Fibroblast of lung (primary cell): ENCODE results near the gene ODF2. TPM values are rescaled to one million over a fixed set of nuclear protein-coding genes. Genes with fewer than 3 reads are reported as not detected.
A peak's percentile ranks its signal among the peaks of the same experiment; 100 is the strongest.
"Not testable (repeated sequence)": the region's sequence is repeated elsewhere in the genome, so short reads cannot be mapped to it uniquely, and the experiment has no call there.

Experiments
- DNase-seq, 2 donors: peaks; one replicate each; pipeline versions ENCODE4 v3.0.0 to v3.0.0-alpha.2; 2010; ENCODE audit warnings: low read depth in 2 of 2
- H2AFZ ChIP-seq: 2 replicates; pipeline ENCODE4 v1.5.1; 2012; ENCODE audit warnings: low read length, control low read depth, inconsistent platforms
- H3K27ac ChIP-seq: 2 replicates; pipeline ENCODE4 v1.5.1; 2011; ENCODE audit warnings: low read length, control low read depth; ENCODE audit not compliant: insufficient read depth
- H3K27me3 ChIP-seq: 2 replicates; pipeline ENCODE4 v1.5.1; 2011; ENCODE audit warnings: mild to moderate bottlenecking, low read length; ENCODE audit not compliant: control insufficient read depth, insufficient read depth
- H3K36me3 ChIP-seq: 2 replicates; pipeline ENCODE4 v1.5.1; 2011; ENCODE audit warnings: low read length; ENCODE audit not compliant: control insufficient read depth, insufficient read depth
- H3K4me1 ChIP-seq: 2 replicates; pipeline ENCODE4 v1.5.1; 2011; ENCODE audit warnings: low read length; ENCODE audit not compliant: control insufficient read depth, insufficient read depth; ENCODE audit errors: extremely low read depth
- H3K4me2 ChIP-seq: 2 replicates; pipeline ENCODE4 v1.5.1; 2011; ENCODE audit warnings: low read length, control low read depth; ENCODE audit not compliant: insufficient read depth; ENCODE audit errors: extremely low read depth
- H3K4me3 ChIP-seq, 4 experiments: fragments of 200-600 bp in 1 of 4; sonication (generic) in 1 of 4; replicated peaks in 1 of 4; 2 replicates each; pipeline ENCODE4 v1.5.1; 2011 to 2016; ENCODE audit warnings: low read length in 4 of 4, low read depth in 3 of 4, mild to moderate bottlenecking in 3 of 4, control low read depth in 2 of 4, inconsistent platforms in 1 of 4, mixed read lengths in 1 of 4; ENCODE audit not compliant: insufficient read depth in 1 of 4; ENCODE audit errors: control extremely low read depth in 1 of 4
- H3K79me2 ChIP-seq: 2 replicates; pipeline ENCODE4 v1.5.1; 2012; ENCODE audit warnings: mild to moderate bottlenecking, low read length, inconsistent platforms; ENCODE audit not compliant: control insufficient read depth, insufficient read depth
- H3K9ac ChIP-seq: 2 replicates; pipeline ENCODE4 v1.5.1; 2011; ENCODE audit warnings: mild to moderate bottlenecking, low read length, control low read depth; ENCODE audit not compliant: insufficient read depth
- H3K9me3 ChIP-seq: 2 replicates; pipeline ENCODE4 v1.5.1; 2012; ENCODE audit warnings: low read depth, low read length; ENCODE audit not compliant: control insufficient read depth, insufficient read depth
- H4K20me1 ChIP-seq: 2 replicates; pipeline ENCODE4 v1.5.1; 2011; ENCODE audit warnings: low read length; ENCODE audit not compliant: control insufficient read depth, insufficient read depth; ENCODE audit errors: extremely low read depth
- EZH2 ChIP-seq: IDR thresholded peaks from 2 replicates; pipeline ENCODE4 v1.5.1; 2012; ENCODE audit warnings: low read length, control low read depth, mild to moderate bottlenecking; ENCODE audit errors: missing control alignments
- polyA plus RNA-seq, 2 donors: library from polyadenylated mRNA; depleted of rRNA in 1 of 2; stranded (reverse) in 1 of 2; unstranded in 1 of 2; fragments of >200 nt; gene quantifications; 2 replicates each; pipeline ENCODE4 v1.2.1, GENCODE V29; 2011 to 2012; ENCODE audit warnings: missing spikeins in 1 of 2
- total RNA-seq: library from RNA; depleted of rRNA; stranded (reverse); fragments of >200 nt; gene quantifications from 2 replicates; pipeline ENCODE4 v1.2.1, GENCODE V29; 2014
- TF ChIP-seq, protein P1 (sequence below), 2 donors: IDR thresholded peaks in 1 of 2; conservative IDR thresholded peaks in 1 of 2; 1 replicate in 1 of 2; 2 replicates in 1 of 2; pipeline ENCODE4 v1.5.1; 2011 to 2012; ENCODE audit warnings: low read length in 2 of 2, control low read depth in 1 of 2, inconsistent platforms in 1 of 2, low read depth in 1 of 2, mild to moderate bottlenecking in 1 of 2

ODF2 gene
- total and polyA plus RNA-seq, 2 donors (not counting 1 experiment from before 2014, with no cell fraction given): 10.2 to 20.6 TPM

DNA sequence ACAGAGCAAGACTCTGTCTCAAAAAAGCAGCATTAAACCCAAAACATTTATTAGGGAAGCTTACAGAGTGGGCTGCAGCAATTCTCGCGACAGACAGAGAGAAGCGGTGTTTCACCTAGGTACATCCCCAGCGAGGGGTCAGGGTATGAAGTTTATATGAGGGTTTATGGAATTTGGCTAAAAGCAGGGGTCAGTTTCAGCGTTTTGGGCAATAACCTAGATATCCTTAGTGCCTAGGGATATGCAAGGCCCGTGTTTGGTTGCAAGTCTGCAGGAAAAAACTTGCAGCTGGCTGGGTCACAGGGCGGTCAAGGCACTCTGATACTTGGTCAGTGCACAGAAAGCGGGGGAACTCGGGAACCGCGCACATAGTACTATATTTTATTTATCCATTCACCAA lies 48.1 kb downstream of the ODF2 start:
- H3K27ac ChIP-seq: no peak overlapping the region
- no peaks in the 10 kb centered on the region for H3K27me3 ChIP-seq
- H3K9ac ChIP-seq: no peak overlapping the region
- no peaks in the 10 kb centered on the region for H4K20me1 ChIP-seq
- peak; percentile 17 to 36 for DNase-seq
- H3K4me3 ChIP-seq: peak overlapping the region; percentile 74 to 99 (median 94)
- peaks cover 9% of the 10 kb centered on the region for H3K79me2 ChIP-seq
- H3K4me1 ChIP-seq: peaks cover 2% of the 10 kb centered on the region
- H2AFZ ChIP-seq: no peak overlapping the region
- H3K4me2 ChIP-seq: peak overlapping the region; percentile 82
- H3K36me3 ChIP-seq: peaks cover 3% of the 10 kb centered on the region
- H3K9me3 ChIP-seq: no peaks in the 10 kb centered on the region
- TF ChIP-seq, protein P1, sequence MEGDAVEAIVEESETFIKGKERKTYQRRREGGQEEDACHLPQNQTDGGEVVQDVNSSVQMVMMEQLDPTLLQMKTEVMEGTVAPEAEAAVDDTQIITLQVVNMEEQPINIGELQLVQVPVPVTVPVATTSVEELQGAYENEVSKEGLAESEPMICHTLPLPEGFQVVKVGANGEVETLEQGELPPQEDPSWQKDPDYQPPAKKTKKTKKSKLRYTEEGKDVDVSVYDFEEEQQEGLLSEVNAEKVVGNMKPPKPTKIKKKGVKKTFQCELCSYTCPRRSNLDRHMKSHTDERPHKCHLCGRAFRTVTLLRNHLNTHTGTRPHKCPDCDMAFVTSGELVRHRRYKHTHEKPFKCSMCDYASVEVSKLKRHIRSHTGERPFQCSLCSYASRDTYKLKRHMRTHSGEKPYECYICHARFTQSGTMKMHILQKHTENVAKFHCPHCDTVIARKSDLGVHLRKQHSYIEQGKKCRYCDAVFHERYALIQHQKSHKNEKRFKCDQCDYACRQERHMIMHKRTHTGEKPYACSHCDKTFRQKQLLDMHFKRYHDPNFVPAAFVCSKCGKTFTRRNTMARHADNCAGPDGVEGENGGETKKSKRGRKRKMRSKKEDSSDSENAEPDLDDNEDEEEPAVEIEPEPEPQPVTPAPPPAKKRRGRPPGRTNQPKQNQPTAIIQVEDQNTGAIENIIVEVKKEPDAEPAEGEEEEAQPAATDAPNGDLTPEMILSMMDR (conservative IDR thresholded peaks at IDR 0.05 in 1 of 2, IDR thresholded peaks at IDR 0.05 in 1 of 2; ENCODE audit: low read depth in 1 of 2, low read length in 2 of 2): no peak
- no peak for TF ChIP-seq EZH2

DNA sequence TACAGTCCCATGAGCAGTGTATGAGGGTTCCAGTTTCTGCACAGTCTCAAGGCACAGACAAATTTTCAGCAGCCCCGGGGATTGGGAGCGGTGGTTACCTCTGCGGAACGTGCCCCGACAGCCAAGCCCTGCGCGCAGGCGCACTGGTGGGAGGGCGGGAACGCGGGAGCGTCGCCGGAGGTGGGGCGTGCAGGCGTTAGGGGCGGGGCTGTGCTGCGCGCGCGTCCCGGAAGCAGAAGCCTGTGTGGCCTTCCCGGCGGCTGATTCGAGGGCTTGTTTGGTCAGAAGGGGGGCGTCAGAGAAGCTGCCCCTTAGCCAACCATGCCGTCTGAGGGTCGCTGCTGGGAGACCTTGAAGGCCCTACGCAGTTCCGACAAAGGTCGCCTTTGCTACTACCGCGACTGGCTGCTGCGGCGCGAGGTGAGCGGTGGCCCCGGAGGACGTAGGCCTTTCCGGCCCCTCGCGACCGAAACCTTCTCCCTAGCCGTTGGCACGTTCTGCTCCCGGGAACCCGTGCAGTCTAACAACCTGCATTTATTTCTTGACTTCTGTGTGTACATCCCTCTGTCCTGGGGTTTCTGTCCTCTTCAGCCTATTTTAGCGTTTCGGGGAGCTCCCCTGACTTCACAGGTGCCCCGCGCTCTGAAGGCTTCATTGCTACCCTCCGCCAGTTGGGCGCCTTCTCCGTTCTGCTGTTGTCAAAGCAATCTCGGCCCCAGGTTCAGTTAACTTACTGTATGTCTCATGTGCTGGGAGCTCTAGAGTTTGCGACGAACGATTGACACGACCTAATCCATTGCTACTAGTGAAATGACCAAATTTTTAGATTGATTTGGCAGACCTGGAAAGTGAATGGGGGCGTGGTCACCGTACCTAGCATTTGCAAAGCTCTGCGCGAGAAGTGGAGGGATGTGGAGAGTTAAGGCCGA lies 48.9 kb downstream of the ODF2 start, which contains the start of gene GLE1:
Gene GLE1, plus strand, starts transcription at position 235 of the 929 bp plus-strand sequence. Its CDS starts 87 bp downstream, at position 322.
- Histone ChIP-seq H3K9ac (peak within 1 kb of the TSS; percentile 88), H3K27ac (peak within 1 kb of the TSS; percentile 92), H3K4me2 (peak within 1 kb of the TSS; percentile 96), H3K79me2 (peaks cover 9% of the 10 kb centered on the region), H3K27me3 (no peaks in the 10 kb centered on the region), H3K4me1 (peaks cover 2% of the 10 kb centered on the region), H3K36me3 (peaks cover 5% of the 10 kb centered on the region), H2AFZ (peak within 1 kb of the TSS; percentile 97), H3K9me3 (no peaks in the 10 kb centered on the region), H3K4me3 (peak within 1 kb of the TSS; percentile 74 to 99 (median 94)), H4K20me1 (no peaks in the 10 kb centered on the region)
- TF ChIP-seq, protein P1 (conservative IDR thresholded peaks at IDR 0.05 in 1 of 2, IDR thresholded peaks at IDR 0.05 in 1 of 2; ENCODE audit: low read depth in 1 of 2, low read length in 2 of 2): no peak
- TF ChIP-seq EZH2: no peak
- peak; percentile 87 to 88 for DNase-seq

DNA sequence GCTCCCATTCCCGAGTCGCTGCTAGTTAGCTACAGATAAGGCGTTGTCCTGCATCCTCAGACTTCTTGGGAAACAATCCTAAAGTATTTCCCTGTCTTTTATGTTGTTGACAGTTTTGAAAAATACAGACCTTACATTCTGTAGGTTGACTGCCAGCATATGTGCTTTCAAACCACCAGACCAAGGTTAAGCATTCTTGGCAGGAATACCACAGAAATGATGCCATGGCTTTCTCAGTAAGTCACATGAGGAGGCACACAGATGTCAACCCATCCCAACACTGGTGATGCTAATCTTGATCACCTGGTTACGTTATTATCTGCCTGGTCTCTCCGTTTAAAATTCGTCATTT lies 49.6 kb downstream of the ODF2 start:
- peaks cover 2% of the 10 kb centered on the region for H3K4me1 ChIP-seq
- H3K36me3 ChIP-seq: peaks cover 3% of the 10 kb centered on the region
- no peaks in the 10 kb centered on the region for H4K20me1 ChIP-seq
- peak overlapping the region; percentile 74 to 99 (median 94) for H3K4me3 ChIP-seq
- peak overlapping the region; percentile 97 for H2AFZ ChIP-seq
- peaks cover 9% of the 10 kb centered on the region for H3K79me2 ChIP-seq
- TF ChIP-seq EZH2: no peak
- TF ChIP-seq, protein P1 (conservative IDR thresholded peaks at IDR 0.05 in 1 of 2, IDR thresholded peaks at IDR 0.05 in 1 of 2; ENCODE audit: low read depth in 1 of 2, low read length in 2 of 2): no peak
- peak; percentile 26 to 53 for DNase-seq
- H3K4me2 ChIP-seq: peak overlapping the region; percentile 96
- H3K9me3 ChIP-seq: no peaks in the 10 kb centered on the region
- H3K9ac ChIP-seq: peak overlapping the region; percentile 88
- peak overlapping the region; percentile 92 for H3K27ac ChIP-seq
- H3K27me3 ChIP-seq: no peaks in the 10 kb centered on the region

DNA sequence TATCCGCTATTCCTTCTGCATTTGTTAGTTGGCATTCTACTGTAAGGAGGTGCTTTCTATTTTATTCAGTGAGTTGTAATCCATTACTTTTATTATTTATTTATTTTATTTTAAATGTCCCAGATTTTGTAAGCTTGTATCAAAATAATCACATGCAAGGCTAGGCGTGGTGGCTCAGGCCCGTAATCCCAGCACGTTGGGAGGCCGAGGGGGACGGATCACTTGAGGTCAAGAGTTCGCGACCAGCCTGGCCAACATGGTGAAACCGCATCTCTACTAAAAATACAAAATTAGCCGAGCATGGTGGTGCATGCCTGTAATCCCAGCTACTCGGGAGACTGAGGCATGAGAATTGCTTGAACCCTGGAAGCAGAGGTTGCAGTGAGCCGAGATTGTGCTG lies 50.1 kb downstream of the ODF2 start:
- not testable (repeated sequence) for H3K36me3 ChIP-seq, DNase-seq, H3K4me2 ChIP-seq, H4K20me1 ChIP-seq, H2AFZ ChIP-seq, H3K27me3 ChIP-seq, H3K4me1 ChIP-seq, H3K9me3 ChIP-seq, H3K27ac ChIP-seq, H3K9ac ChIP-seq, H3K79me2 ChIP-seq
- peak overlapping the region in 2 of 4 experiments; percentile 74 to 96 for H3K4me3 ChIP-seq
